Neuronal stem cell (in vitro differentiated cells): ENCODE data around the gene VPS13D.

ENCODE experiments used
- DNase-seq: peaks from one replicate; pipeline ENCODE4 v3.0.0-alpha.2; 2013; ENCODE audit warnings: low spot score
- H2AFZ ChIP-seq: one replicate; pipeline ENCODE4 v1.6.1; 2013; ENCODE audit warnings: mild to moderate bottlenecking, low read length, inconsistent platforms
- H2AK5ac ChIP-seq: 2 replicates; pipeline ENCODE4 v1.6.1; 2013; ENCODE audit warnings: low read depth, mild to moderate bottlenecking, inconsistent platforms, low read length, moderate library complexity, mixed read lengths
- H2BK120ac ChIP-seq: 2 replicates; pipeline ENCODE4 v1.6.1; 2013; ENCODE audit warnings: low read depth, mild to moderate bottlenecking, inconsistent platforms, low read length, moderate library complexity, mixed read lengths
- H2BK12ac ChIP-seq: one replicate; pipeline ENCODE4 v1.6.1; 2013; ENCODE audit warnings: low read length, inconsistent platforms
- H2BK15ac ChIP-seq: 2 replicates; pipeline ENCODE4 v1.6.1; 2013; ENCODE audit warnings: mild to moderate bottlenecking, low read length, inconsistent platforms, mixed read lengths
- H2BK5ac ChIP-seq: one replicate; pipeline ENCODE4 v1.6.1; 2013; ENCODE audit warnings: inconsistent platforms, mild to moderate bottlenecking, low read length, moderate library complexity
- H3K14ac ChIP-seq: one replicate; pipeline ENCODE4 v1.6.1; 2013; ENCODE audit warnings: low read length, inconsistent platforms
- H3K18ac ChIP-seq: 2 replicates; pipeline ENCODE4 v1.6.1; 2013; ENCODE audit warnings: low read length, inconsistent platforms
- H3K23ac ChIP-seq: 2 replicates; pipeline ENCODE4 v1.6.1; 2013; ENCODE audit warnings: low read depth, mild to moderate bottlenecking, mixed read lengths, low read length, inconsistent platforms; ENCODE audit not compliant: poor library complexity
- H3K27ac ChIP-seq: replicated peaks from 3 replicates; pipeline ENCODE4 v1.5.1; 2013; ENCODE audit warnings: low read length, inconsistent platforms
- H3K27me3 ChIP-seq, 3 experiments: 2 replicates each; pipeline ENCODE4 v1.6.1; 2013; ENCODE audit warnings: low read length in 3 of 3, mild to moderate bottlenecking in 2 of 3, inconsistent platforms in 1 of 3, low read depth in 1 of 3, mixed read lengths in 1 of 3, moderate library complexity in 1 of 3; ENCODE audit not compliant: control insufficient read depth in 3 of 3, insufficient read depth in 3 of 3
- H3K36me3 ChIP-seq, 2 donors: replicated peaks in 1 of 2; 2 replicates each; pipeline ENCODE4 v1.6.1; 2013; ENCODE audit warnings: low read length in 2 of 2; ENCODE audit not compliant: control insufficient read depth in 2 of 2, insufficient read depth in 2 of 2
- H3K4ac ChIP-seq: 2 replicates; pipeline ENCODE4 v1.6.1; 2013; ENCODE audit warnings: inconsistent platforms, mild to moderate bottlenecking, low read length, moderate library complexity
- H3K4me1 ChIP-seq, 2 donors: 1 replicate in 1 of 2; 2 replicates in 1 of 2; pipeline ENCODE4 v1.6.1; 2013; ENCODE audit warnings: low read length in 2 of 2, low read depth in 1 of 2; ENCODE audit not compliant: control insufficient read depth in 2 of 2, insufficient read depth in 1 of 2
- H3K4me2 ChIP-seq: one replicate; pipeline ENCODE4 v1.6.1; 2013; ENCODE audit warnings: mild to moderate bottlenecking, low read length, inconsistent platforms; ENCODE audit not compliant: insufficient read depth, poor library complexity, severe bottlenecking
- H3K4me3 ChIP-seq, 2 donors: 2 replicates each; pipeline ENCODE4 v1.5.1; 2013; ENCODE audit warnings: low read length in 2 of 2, mild to moderate bottlenecking in 2 of 2, inconsistent platforms in 1 of 2, moderate library complexity in 1 of 2
- H3K79me1 ChIP-seq: one replicate; pipeline ENCODE4 v1.6.1; 2013; ENCODE audit warnings: low read depth, mild to moderate bottlenecking, inconsistent platforms, low read length, moderate library complexity
- H3K9ac ChIP-seq: one replicate; pipeline ENCODE4 v1.6.1; 2013; ENCODE audit warnings: mild to moderate bottlenecking, low read depth, low read length, inconsistent platforms; ENCODE audit not compliant: poor library complexity
- H3K9me3 ChIP-seq, 2 donors: replicated peaks in 1 of 2; 2 replicates each; pipeline versions ENCODE3 to v1.6.1; 2013; ENCODE audit warnings: low read length in 2 of 2, mild to moderate bottlenecking in 2 of 2, inconsistent platforms in 1 of 2, low read depth in 1 of 2, mixed read lengths in 1 of 2, moderate library complexity in 1 of 2; ENCODE audit not compliant: control insufficient read depth in 2 of 2, insufficient read depth in 1 of 2
- H4K8ac ChIP-seq: one replicate; pipeline ENCODE4 v1.6.1; 2013; ENCODE audit warnings: low read depth, mild to moderate bottlenecking, inconsistent platforms, low read length, moderate library complexity
- H4K91ac ChIP-seq: one replicate; pipeline ENCODE4 v1.6.1; 2013; ENCODE audit warnings: low read length, low read depth, mild to moderate bottlenecking, inconsistent platforms; ENCODE audit not compliant: poor library complexity
- WGBS, 2 donors: extraction: QIAGEN DNeasy Blood & Tissue Kit; methylation state at CpG; one replicate each; pipeline ENCODE4 v1.1.7; 2013; ENCODE audit warnings: missing lambda C conversion rate in 2 of 2, mixed read lengths in 1 of 2; ENCODE audit not compliant: insufficient read length in 2 of 2, insufficient replicate concordance in 1 of 2; ENCODE audit errors: extremely low coverage in 2 of 2; 5-methylcytosine and 5-hydroxymethylcytosine counted together

VPS13D gene

GRCh38 chr1:12398479-12398878, 168.6 kb downstream of the VPS13D start:
- no peak overlapping the region for H2AFZ ChIP-seq
- no peak overlapping the region for H4K91ac ChIP-seq
- H4K8ac ChIP-seq, result no peak overlapping the region
- H3K4me3 ChIP-seq, result peak overlapping the region in 1 of 2 donors; percentile 24
- peaks cover 3 to 17% of the 10 kb centered on the region in 2 donors for H3K4me1 ChIP-seq
- no peak overlapping the region for H3K23ac ChIP-seq
- H2AK5ac ChIP-seq, result no peak overlapping the region
- H3K14ac ChIP-seq, result no peak overlapping the region
- H3K79me1 ChIP-seq, result no peaks in the 10 kb centered on the region
- no peak overlapping the region for H2BK12ac ChIP-seq
- H3K4ac ChIP-seq, result no peak overlapping the region
- no peak overlapping the region for H3K4me2 ChIP-seq
- H2BK5ac ChIP-seq, result no peak overlapping the region
- H3K9ac ChIP-seq, result no peak overlapping the region
- peaks cover 0 to 2% (median 0%) of the 10 kb centered on the region in 3 experiments for H3K27me3 ChIP-seq
- no peak overlapping the region for H3K18ac ChIP-seq
- no peak overlapping the region for H2BK120ac ChIP-seq
- H3K9me3 ChIP-seq, result peaks cover 0 to 3% of the 10 kb centered on the region in 2 donors
- H3K36me3 ChIP-seq, result peaks cover 0 to 21% of the 10 kb centered on the region in 2 donors
- no peak for DNase-seq
- no peak overlapping the region for H3K27ac ChIP-seq
- no peak overlapping the region for H2BK15ac ChIP-seq
- no CpG with 5 or more reads among the region's 6 CpGs for WGBS, 2 donors

- peaks cover 2 to 37% of the 10 kb centered on the region in 2 donors for H3K36me3 ChIP-seq
- H4K8ac ChIP-seq, result no peak overlapping the region
- no peak overlapping the region for H3K23ac ChIP-seq
- no peak overlapping the region for H2BK120ac ChIP-seq
- no peak overlapping the region for H3K14ac ChIP-seq
- no peak overlapping the region for H2AK5ac ChIP-seq
- no peak overlapping the region for H2BK5ac ChIP-seq
- H3K18ac ChIP-seq, result no peak overlapping the region
- H3K4me3 ChIP-seq, result no peak overlapping the region
- H3K27ac ChIP-seq, result no peak overlapping the region
- no peak for DNase-seq
- H3K4me1 ChIP-seq, result peaks cover 3 to 17% of the 10 kb centered on the region in 2 donors
- no peak overlapping the region for H3K9ac ChIP-seq
- WGBS, 2 donors, result no CpG with 5 or more reads among the region's 10 CpGs
- no peak overlapping the region for H4K91ac ChIP-seq
- no peak overlapping the region for H3K4ac ChIP-seq
- no peak overlapping the region for H2AFZ ChIP-seq
- H3K4me2 ChIP-seq, result no peak overlapping the region
- H3K9me3 ChIP-seq, result no peaks in the 10 kb centered on the region
- no peak overlapping the region for H2BK15ac ChIP-seq
- H3K79me1 ChIP-seq, result no peaks in the 10 kb centered on the region
- no peak overlapping the region for H2BK12ac ChIP-seq
- H3K27me3 ChIP-seq, result peaks cover 0 to 2% (median 0%) of the 10 kb centered on the region in 3 experiments
These were observed 170.3 kb downstream of the VPS13D start for GRCh38 chr1:12400027-12400693.

- no peaks in the 10 kb centered on the region for H3K79me1 ChIP-seq
- no peak overlapping the region for H2AFZ ChIP-seq
- no peak overlapping the region for H3K4ac ChIP-seq
- H2BK5ac ChIP-seq, result no peak overlapping the region
- H2BK12ac ChIP-seq, result no peak overlapping the region
- WGBS, 2 donors, result no CpG with 5 or more reads among the region's 3 CpGs
- H3K18ac ChIP-seq, result no peak overlapping the region
- H2AK5ac ChIP-seq, result no peak overlapping the region
- peaks cover 14 to 28% of the 10 kb centered on the region in 2 donors for H3K4me1 ChIP-seq
- no peak overlapping the region for H3K4me3 ChIP-seq
- H3K9me3 ChIP-seq, result no peaks in the 10 kb centered on the region
- H4K8ac ChIP-seq, result no peak overlapping the region
- H3K27ac ChIP-seq, result no peak overlapping the region
- H3K14ac ChIP-seq, result no peak overlapping the region
- no peak overlapping the region for H2BK15ac ChIP-seq
- H3K23ac ChIP-seq, result no peak overlapping the region
- no peak overlapping the region for H4K91ac ChIP-seq
- peaks cover 2 to 41% of the 10 kb centered on the region in 2 donors for H3K36me3 ChIP-seq
- no peak overlapping the region for H3K9ac ChIP-seq
- H3K27me3 ChIP-seq, result peaks cover 0 to 2% (median 0%) of the 10 kb centered on the region in 3 experiments
- no peak overlapping the region for H2BK120ac ChIP-seq
- no peak overlapping the region for H3K4me2 ChIP-seq
- DNase-seq, result no peak
These were observed 172.4 kb downstream of the VPS13D start for GRCh38 chr1:12402159-12402673.

- H2BK15ac ChIP-seq, result no peak overlapping the region
- peak overlapping the region; percentile 16 for H3K18ac ChIP-seq
- WGBS, 2 donors, result no CpG with 5 or more reads among the region's 1 CpG
These were observed 173.0 kb downstream of the VPS13D start for GRCh38 chr1:12402842-12403241.

More at GRCh38 chr1:12402842-12403241, 173.0 kb downstream of the VPS13D start:
- no peak overlapping the region for H3K4ac ChIP-seq
- H3K9me3 ChIP-seq, result no peaks in the 10 kb centered on the region
- H3K4me3 ChIP-seq, result no peak overlapping the region
- H2BK12ac ChIP-seq, result no peak overlapping the region
- H2AFZ ChIP-seq, result no peak overlapping the region
- no peaks in the 10 kb centered on the region for H3K79me1 ChIP-seq
- H4K91ac ChIP-seq, result no peak overlapping the region
- H3K4me2 ChIP-seq, result no peak overlapping the region
- no peak overlapping the region for H2BK120ac ChIP-seq
- H3K14ac ChIP-seq, result no peak overlapping the region
- H3K36me3 ChIP-seq, result peaks cover 2 to 41% of the 10 kb centered on the region in 2 donors
- H3K9ac ChIP-seq, result no peak overlapping the region
- H2AK5ac ChIP-seq, result peak overlapping the region; percentile 5
- H4K8ac ChIP-seq, result no peak overlapping the region
- peaks cover 0 to 2% (median 0%) of the 10 kb centered on the region in 3 experiments for H3K27me3 ChIP-seq
- H3K27ac ChIP-seq, result no peak overlapping the region
- peaks cover 14 to 28% of the 10 kb centered on the region in 2 donors for H3K4me1 ChIP-seq
- no peak for DNase-seq
- no peak overlapping the region for H3K23ac ChIP-seq
- no peak overlapping the region for H2BK5ac ChIP-seq
